Common myeloid progenitor, CD34-positive (primary cell): ENCODE results near the gene ATP6V0E2.

ENCODE experiments used
- CTCF ChIA-PET: fragments of 350-600 bp; sonication (Branson Sonifier 250); formaldehyde crosslinking; loops from one replicate; lab custom pipeline; 2021; ENCODE audit warnings: antibody characterized with exemption; lab: Charles Lee
- POLR2A ChIA-PET: fragments of 350-600 bp; sonication (Branson Sonifier 250); formaldehyde crosslinking; loops from one replicate; lab custom pipeline; 2021; ENCODE audit warnings: antibody characterized with exemption; lab: Charles Lee
- DNase-seq, 3 donors: peaks; one replicate each; pipeline versions ENCODE4 v3.0.0 to v3.0.0-alpha.2; 2013
- H3K27ac ChIP-seq, 2 experiments: 1 replicate in 1 of 2; 2 replicates in 1 of 2; pipeline ENCODE4 v1.7.0; 2013; ENCODE audit warnings: inconsistent platforms in 2 of 2, low read length in 2 of 2, mild to moderate bottlenecking in 2 of 2, low read depth in 1 of 2, moderate library complexity in 1 of 2; ENCODE audit not compliant: severe bottlenecking in 2 of 2, insufficient read depth in 1 of 2, poor library complexity in 1 of 2
- H3K27me3 ChIP-seq, 5 experiments: replicated peaks in 2 of 5; 1 replicate in 3 of 5; 2 replicates in 2 of 5; pipeline versions ENCODE4 v1.6.1 to v1.7.0; 2013; ENCODE audit warnings: low read length in 4 of 5, mild to moderate bottlenecking in 2 of 5, moderate library complexity in 2 of 5, inconsistent platforms in 1 of 5; ENCODE audit not compliant: insufficient read depth in 5 of 5, control insufficient read depth in 4 of 5
- H3K36me3 ChIP-seq, 4 experiments: 1 replicate in 2 of 4; 2 replicates in 2 of 4; pipeline versions ENCODE4 v1.6.1 to v1.7.0; 2013; ENCODE audit warnings: low read length in 3 of 4, control low read depth in 1 of 4, mild to moderate bottlenecking in 1 of 4; ENCODE audit not compliant: control insufficient read depth in 4 of 4, insufficient read depth in 4 of 4
- H3K4me1 ChIP-seq, 4 experiments: 1 replicate in 3 of 4; 2 replicates in 1 of 4; pipeline versions ENCODE4 v1.6.1 to v1.7.1; 2013; ENCODE audit warnings: low read length in 3 of 4, mild to moderate bottlenecking in 3 of 4, control low read depth in 1 of 4, inconsistent platforms in 1 of 4, moderate library complexity in 1 of 4; ENCODE audit not compliant: control insufficient read depth in 4 of 4, insufficient read depth in 4 of 4; ENCODE audit errors: control extremely low read depth in 1 of 4
- H3K4me3 ChIP-seq, 7 experiments: 1 replicate in 4 of 7; 2 replicates in 3 of 7; pipeline versions ENCODE4 v1.5.1 to v1.7.0; 2013; ENCODE audit warnings: mild to moderate bottlenecking in 7 of 7, low read length in 6 of 7, moderate library complexity in 6 of 7, inconsistent platforms in 2 of 7, low read depth in 2 of 7, control low read depth in 1 of 7; ENCODE audit not compliant: insufficient read depth in 4 of 7, control insufficient read depth in 1 of 7; ENCODE audit errors: extremely low read depth in 1 of 7
- H3K9me3 ChIP-seq, 5 experiments: 1 replicate in 4 of 5; 2 replicates in 1 of 5; pipeline versions ENCODE4 v1.6.1 to v1.7.1; 2013; ENCODE audit warnings: low read length in 4 of 5, mild to moderate bottlenecking in 2 of 5, inconsistent platforms in 1 of 5, low read depth in 1 of 5, moderate library complexity in 1 of 5; ENCODE audit not compliant: control insufficient read depth in 4 of 5, insufficient read depth in 2 of 5; ENCODE audit errors: control extremely low read depth in 1 of 5
- WGBS: methylation state at CpG from one replicate; pipeline ENCODE4 v1.1.5; 2013; ENCODE audit not compliant: insufficient coverage; 5-methylcytosine and 5-hydroxymethylcytosine counted together

ATP6V0E2 gene

GRCh38 chr7:149833495-149834130 lies 40.2 kb upstream of the ATP6V0E2 start:
- no peak overlapping the region for H3K27ac ChIP-seq
- no peak for DNase-seq
- ChIA-PET CTCF (interaction anchor here (1.1 kb wide), 1 partner anchor 32 kb away, joined by 4 read pairs; no protein-coding TSS in a partner anchor), POLR2A (no interaction called here)
- WGBS, result 94% methylated on average over 10 of the region's 12 CpGs
- no peaks in the 10 kb centered on the region for H3K36me3 ChIP-seq
- no peaks in the 10 kb centered on the region for H3K9me3 ChIP-seq
- H3K4me3 ChIP-seq, result no peak overlapping the region
- peaks cover 0 to 4% (median 2%) of the 10 kb centered on the region in 4 experiments for H3K4me1 ChIP-seq
- no peaks in the 10 kb centered on the region for H3K27me3 ChIP-seq

DNA sequence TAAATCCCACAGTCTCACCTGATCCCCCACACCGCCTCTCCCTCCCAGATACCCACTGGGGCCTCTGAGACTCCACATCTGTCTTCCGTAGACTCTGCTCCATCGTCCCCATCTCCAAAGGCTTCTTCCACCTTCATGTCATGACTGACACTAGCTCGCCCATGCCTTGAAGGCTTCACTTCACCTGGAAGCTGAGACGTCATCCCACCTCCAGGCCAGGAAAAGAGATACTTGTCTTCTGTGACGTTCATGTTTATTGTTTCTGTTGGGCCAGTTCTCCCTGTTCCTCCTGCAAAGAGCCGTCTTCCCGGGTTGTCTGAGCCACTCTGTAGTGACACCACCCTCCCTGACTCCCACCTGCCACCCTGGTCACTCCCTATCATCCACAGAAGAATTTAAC lies 39.2 kb upstream of the ATP6V0E2 start:
- Histone ChIP-seq H3K27me3 (no peaks in the 10 kb centered on the region), H3K4me1 (peaks cover 2 to 12% (median 7%) of the 10 kb centered on the region in 4 experiments), H3K9me3 (no peaks in the 10 kb centered on the region), H3K36me3 (no peaks in the 10 kb centered on the region), H3K27ac (no peak overlapping the region), H3K4me3 (no peak overlapping the region)
- 97% methylated on average over 8 of the region's 8 CpGs for WGBS
- no peak for DNase-seq
- CTCF ChIA-PET, result interaction anchor here (1.1 kb wide), 1 partner anchor 31 kb away, joined by 4 read pairs; no protein-coding TSS in a partner anchor
- POLR2A ChIA-PET, result no interaction called here

DNA sequence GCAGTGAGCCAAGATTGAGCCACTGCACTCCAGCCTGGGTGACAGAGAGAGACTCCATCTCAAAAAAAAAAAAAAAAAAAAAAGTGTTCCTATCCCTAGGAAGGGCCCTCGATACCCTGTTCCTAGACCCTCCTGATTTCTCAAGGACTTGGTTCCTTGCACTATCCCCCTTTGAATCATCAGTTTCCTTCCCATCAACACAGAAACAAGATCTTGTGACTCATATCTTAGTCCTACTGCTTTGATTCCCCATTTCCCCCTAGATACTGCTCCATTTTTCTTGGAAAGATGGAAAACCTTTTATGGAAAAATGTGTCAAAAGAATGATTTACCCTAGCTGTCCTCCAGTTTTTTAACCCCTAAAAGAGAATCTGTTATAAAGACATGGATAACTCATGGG lies 37.3 kb upstream of the ATP6V0E2 start:
- CTCF ChIA-PET, result no interaction called here
- H3K4me1 ChIP-seq, result peaks cover 2 to 12% (median 8%) of the 10 kb centered on the region in 4 experiments
- WGBS, result 100% methylated on average over 1 of the region's 1 CpG

GRCh38 chr7:149837564-149838223 lies 36.1 kb upstream of the ATP6V0E2 start:
- Histone ChIP-seq H3K4me3 (peak overlapping the region in 2 of 7 experiments; percentile 19 to 88), H3K27me3 (no peaks in the 10 kb centered on the region), H3K9me3 (no peaks in the 10 kb centered on the region), H3K36me3 (no peaks in the 10 kb centered on the region), H3K4me1 (peaks cover 2 to 12% (median 8%) of the 10 kb centered on the region in 4 experiments), H3K27ac (no peak overlapping the region)
- ChIA-PET POLR2A (interaction anchor here (1.4 kb wide), 1 partner anchor 32 kb away, joined by 3 read pairs; no protein-coding TSS in a partner anchor), CTCF (interaction anchor here (0.9 to 3.2 kb wide), 4 partner anchors 9 to 31 kb away, joined by 3 to 18 read pairs (median 4); no protein-coding TSS in a partner anchor)
- DNase-seq, result no peak
- WGBS, result 28% methylated on average over 13 of the region's 17 CpGs

More for the DNA sequence above, 37.3 kb upstream of the ATP6V0E2 start:
- no peak overlapping the region for H3K4me3 ChIP-seq
- H3K27me3 ChIP-seq, result no peaks in the 10 kb centered on the region
- H3K9me3 ChIP-seq, result no peaks in the 10 kb centered on the region
- H3K27ac ChIP-seq, result no peak overlapping the region
- DNase-seq, result no peak
- no peaks in the 10 kb centered on the region for H3K36me3 ChIP-seq
- POLR2A ChIA-PET, result no interaction called here

DNA sequence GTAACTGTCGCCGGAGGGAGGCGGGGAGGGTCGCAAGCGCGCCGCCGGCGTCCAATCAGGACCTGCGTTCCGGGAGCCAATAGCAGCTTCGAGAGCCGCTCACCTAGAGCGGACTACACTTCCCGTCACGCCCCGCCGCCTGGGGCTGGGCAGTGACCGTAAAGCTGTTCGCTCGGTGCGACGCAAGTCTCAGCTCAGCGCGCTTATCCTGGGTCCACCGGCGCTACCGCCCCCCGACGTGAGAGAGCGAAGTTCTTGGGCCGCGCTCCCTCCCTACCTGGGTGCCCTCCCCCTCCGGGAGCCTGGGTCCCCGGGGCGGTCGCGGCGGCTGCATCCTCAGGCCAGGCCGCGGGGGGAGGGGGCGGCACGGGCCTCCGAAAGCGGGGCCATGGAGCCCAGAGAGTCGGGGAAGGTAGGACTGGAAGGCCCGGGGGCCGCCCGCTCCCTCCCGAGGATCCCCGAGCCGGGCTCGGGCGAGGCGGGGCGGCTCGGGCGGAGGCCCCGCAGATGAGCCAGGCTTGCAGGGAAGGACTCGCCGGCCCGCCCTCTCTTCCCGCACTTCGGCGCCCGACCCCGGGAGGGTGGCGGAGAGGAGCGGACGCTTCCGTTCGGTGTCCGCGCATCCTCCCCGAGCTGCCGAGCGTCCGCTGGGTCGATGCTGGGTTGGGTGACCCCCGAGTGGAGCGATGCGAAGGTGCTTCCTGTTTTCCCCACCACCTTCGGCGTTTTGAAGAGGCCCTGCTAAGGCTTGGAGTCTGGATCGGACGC lies 35.4 kb upstream of the ATP6V0E2 start, which contains the start of gene ZNF862:
TSS of gene ZNF862 (plus strand) at position 152 of the 768 bp plus-strand sequence. CDS start at position 389, 237 bp downstream.
- WGBS, result 0% methylated on average over 71 of the region's 86 CpGs
- POLR2A ChIA-PET, result interaction anchor here (0.9 to 1.4 kb wide), 2 partner anchors 29 to 31 kb away, joined by 3 read pairs; no protein-coding TSS in a partner anchor
- CTCF ChIA-PET, result interaction anchor here (0.9 to 3.2 kb wide), 7 partner anchors 9 to 32 kb away, joined by 3 to 18 read pairs (median 4); no protein-coding TSS in a partner anchor
- H3K27ac ChIP-seq, result peak within 1 kb of the TSS in 1 of 2 experiments; percentile 69
- no peaks in the 10 kb centered on the region for H3K9me3 ChIP-seq
- H3K4me1 ChIP-seq, result peaks cover 2 to 12% (median 8%) of the 10 kb centered on the region in 4 experiments
- H3K4me3 ChIP-seq, result peak within 1 kb of the TSS; percentile 81 to 93 (median 88)
- peak; percentile 98 to 99 (median 99) for DNase-seq
- no peaks in the 10 kb centered on the region for H3K27me3 ChIP-seq
- H3K36me3 ChIP-seq, result no peaks in the 10 kb centered on the region

DNA sequence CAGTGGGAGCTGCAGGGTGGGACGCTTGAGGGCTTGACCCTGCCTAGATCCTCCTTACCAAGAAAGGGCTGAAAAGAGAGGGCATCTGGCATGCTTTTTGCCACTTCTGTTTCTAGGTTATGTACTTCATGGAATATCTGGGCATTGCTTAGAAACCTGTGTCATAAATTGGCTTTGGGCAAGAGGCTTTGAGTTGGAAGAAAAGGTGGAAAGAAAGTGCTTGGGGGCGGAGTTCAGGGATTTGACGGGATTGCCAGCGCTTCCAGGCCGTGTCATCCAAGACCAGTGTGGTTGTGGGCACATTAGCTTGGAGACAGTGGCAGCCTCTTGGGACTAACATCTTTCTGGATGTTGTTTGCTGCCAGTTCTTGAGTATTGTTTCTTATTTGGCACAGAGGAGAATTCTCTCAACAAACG lies 34.8 kb upstream of the ATP6V0E2 start:
- Histone ChIP-seq H3K9me3 (no peaks in the 10 kb centered on the region), H3K27me3 (no peaks in the 10 kb centered on the region), H3K27ac (peak overlapping the region in 1 of 2 experiments; percentile 69), H3K4me1 (peaks cover 2 to 12% (median 8%) of the 10 kb centered on the region in 4 experiments), H3K4me3 (peak overlapping the region; percentile 81 to 93 (median 88)), H3K36me3 (no peaks in the 10 kb centered on the region)
- ChIA-PET CTCF (interaction anchor here (1.4 to 3.2 kb wide), 7 partner anchors 8 to 46 kb away, joined by 4 to 18 read pairs (median 5); no protein-coding TSS in a partner anchor), POLR2A (interaction anchor here (0.9 to 1.4 kb wide), 2 partner anchors 28 to 31 kb away, joined by 3 read pairs; no protein-coding TSS in a partner anchor)
- 43% methylated on average over 5 of the region's 6 CpGs for WGBS
- no peak for DNase-seq
